CD14-positive monocyte (primary cell): Measurements from ENCODE around the gene CECR2. TPM values are rescaled to one million over a fixed set of nuclear protein-coding genes. Genes with fewer than 3 reads are reported as not detected.

Experiments used
- DNase-seq, 3 donors: peaks; one replicate each; pipeline ENCODE4 v3.0.0-alpha.2; 2011 to 2022
- H2AFZ ChIP-seq: 2 replicates; pipeline ENCODE4 v1.6.0; 2012; ENCODE audit warnings: mild to moderate bottlenecking, low read depth, low read length, inconsistent platforms; ENCODE audit not compliant: insufficient read depth, poor library complexity, severe bottlenecking
- H3K27ac ChIP-seq, 2 donors: 1 replicate in 1 of 2; 2 replicates in 1 of 2; pipeline ENCODE4 v1.5.1; 2012 to 2013; ENCODE audit warnings: low read length in 2 of 2, control low read depth in 1 of 2, inconsistent platforms in 1 of 2, low read depth in 1 of 2, mild to moderate bottlenecking in 1 of 2
- H3K27me3 ChIP-seq, 2 donors: one replicate each; pipeline versions ENCODE4 v1.6.0 to v1.6.1; 2011 to 2013; ENCODE audit warnings: low read length in 2 of 2; ENCODE audit not compliant: control insufficient read depth in 2 of 2, insufficient read depth in 2 of 2
- H3K36me3 ChIP-seq, 2 donors: replicated peaks in 1 of 2; 1 replicate in 1 of 2; 2 replicates in 1 of 2; pipeline versions ENCODE4 v1.5.1 to v1.6.1; 2012 to 2013; ENCODE audit warnings: low read length in 2 of 2, control low read depth in 1 of 2, inconsistent platforms in 1 of 2, mild to moderate bottlenecking in 1 of 2; ENCODE audit not compliant: insufficient read depth in 2 of 2, control insufficient read depth in 1 of 2
- H3K4me1 ChIP-seq, 2 donors: 1 replicate in 1 of 2; 2 replicates in 1 of 2; pipeline versions ENCODE4 v1.5.1 to v1.6.1; 2012 to 2013; ENCODE audit warnings: low read length in 2 of 2, control low read depth in 1 of 2, inconsistent platforms in 1 of 2, mild to moderate bottlenecking in 1 of 2, moderate library complexity in 1 of 2; ENCODE audit not compliant: insufficient read depth in 2 of 2, control insufficient read depth in 1 of 2
- H3K4me2 ChIP-seq: replicated peaks from 2 replicates; pipeline ENCODE3; 2012; ENCODE audit warnings: low read length, moderate library complexity, mild to moderate bottlenecking; ENCODE audit not compliant: poor library complexity, severe bottlenecking; ENCODE audit errors: extremely low read depth
- H3K4me3 ChIP-seq, 3 experiments: fragments of 200-600 bp in 1 of 3; sonication (generic) in 1 of 3; replicated peaks in 1 of 3; 1 replicate in 2 of 3; 2 replicates in 1 of 3; pipeline ENCODE4 v1.5.1; 2011 to 2013; ENCODE audit warnings: low read length in 3 of 3, mild to moderate bottlenecking in 3 of 3, control low read depth in 2 of 3, low read depth in 2 of 3, inconsistent platforms in 1 of 3, moderate library complexity in 1 of 3
- H3K79me2 ChIP-seq: 2 replicates; pipeline ENCODE4 v1.6.0; 2012; ENCODE audit warnings: mild to moderate bottlenecking, control low read depth, inconsistent platforms, low read length, moderate library complexity; ENCODE audit not compliant: insufficient read depth
- H3K9ac ChIP-seq: 2 replicates; pipeline ENCODE4 v1.6.0; 2017; ENCODE audit warnings: low read length, mild to moderate bottlenecking; ENCODE audit not compliant: insufficient read depth, poor library complexity, severe bottlenecking
- H3K9me3 ChIP-seq, 2 donors: replicated peaks in 1 of 2; 1 replicate in 1 of 2; 2 replicates in 1 of 2; pipeline versions ENCODE4 v1.5.1 to v1.6.1; 2012 to 2013; ENCODE audit warnings: low read length in 2 of 2, control low read depth in 1 of 2; ENCODE audit not compliant: control insufficient read depth in 1 of 2, insufficient read depth in 1 of 2
- H4K20me1 ChIP-seq: 2 replicates; pipeline ENCODE4 v1.6.0; 2012; ENCODE audit warnings: mild to moderate bottlenecking, low read length, control low read depth, moderate library complexity; ENCODE audit not compliant: insufficient read depth
- H3K27ac Mint-ChIP-seq, 7 donors: one replicate each; pipeline ENCODE4 v1.8.0; 2020; ENCODE audit warnings: mild to moderate bottlenecking in 7 of 7, mixed read lengths in 7 of 7, moderate library complexity in 6 of 7, inconsistent platforms in 2 of 7
- H3K27me3 Mint-ChIP-seq, 3 donors: one replicate each; pipeline ENCODE4 v1.8.0; 2021 to 2022; ENCODE audit warnings: low read depth in 3 of 3, mild to moderate bottlenecking in 3 of 3, mixed read lengths in 3 of 3, moderate library complexity in 3 of 3, inconsistent platforms in 1 of 3
- H3K36me3 Mint-ChIP-seq, 2 donors: one replicate each; pipeline ENCODE4 v1.8.0; 2020; ENCODE audit warnings: mixed read lengths in 2 of 2, inconsistent platforms in 1 of 2, mild to moderate bottlenecking in 1 of 2
- H3K4me1 Mint-ChIP-seq: one replicate; pipeline ENCODE4 v1.8.0; 2020; ENCODE audit warnings: mild to moderate bottlenecking, mixed read lengths
- H3K4me3 Mint-ChIP-seq, 2 donors: one replicate each; pipeline ENCODE4 v1.8.0; 2020; ENCODE audit warnings: mild to moderate bottlenecking in 2 of 2, mixed read lengths in 2 of 2, moderate library complexity in 1 of 2
- H3K9me3 Mint-ChIP-seq, 7 donors: one replicate each; pipeline ENCODE4 v1.8.0; 2020 to 2022; ENCODE audit warnings: mixed read lengths in 7 of 7, mild to moderate bottlenecking in 6 of 7, moderate library complexity in 6 of 7, inconsistent platforms in 2 of 7
- CTCF ChIP-seq: fragments of 200-600 bp; IDR thresholded peaks from one replicate; pipeline ENCODE4 v1.8.0; 2022; ENCODE audit warnings: antibody characterized with exemption, mild to moderate bottlenecking
- WGBS: methylation state at CpG from one replicate; pipeline ENCODE4 v1.1.5; 2013; ENCODE audit warnings: missing lambda C conversion rate; ENCODE audit not compliant: insufficient coverage; 5-methylcytosine and 5-hydroxymethylcytosine counted together
- intact Hi-C, 2 donors: fragments of 100-400 bp; cut with micrococcal nuclease; formaldehyde crosslinking; loops; one replicate each; pipeline versions ENCODE4 v1.15.0 to v1.15.1; 2023
- polyA plus RNA-seq, 3 donors: library from polyadenylated mRNA; depleted of rRNA in 1 of 3; unstranded in 2 of 3; stranded (reverse) in 1 of 3; fragments of 300-500 nt in 2 of 3; fragments of >200 nt in 1 of 3; fragmentation: Illumina TruSeq in 2 of 3; gene quantifications; 1 replicate in 2 of 3; 2 replicates in 1 of 3; pipeline ENCODE4 v1.2.3, GENCODE V29; 2012 to 2021

The CECR2 gene
- polyA plus RNA-seq, 3 donors = 0.02 to 0.29 (median 0.24) TPM

GRCh38 chr22:17384612-17385330 is 15.5 kb downstream of the CECR2 start:
- Histone ChIP-seq H3K9ac (no peak overlapping the region), H4K20me1 (no peaks in the 10 kb centered on the region), H3K27ac (no peak overlapping the region), H3K9me3 (peaks cover 0 to 7% of the 10 kb centered on the region in 2 donors), H3K27me3 (peaks cover 0 to 5% of the 10 kb centered on the region in 2 donors), H3K79me2 (no peaks in the 10 kb centered on the region), H3K4me3 (no peak overlapping the region), H2AFZ (no peak overlapping the region), H3K36me3 (no peaks in the 10 kb centered on the region), H3K4me2 (no peak overlapping the region), H3K4me1 (no peaks in the 10 kb centered on the region)
- intact Hi-C loops = no loop called here
- Mint-ChIP-seq H3K9me3 (peaks cover 0 to 17% (median 11%) of the 10 kb centered on the region in 7 donors), H3K27ac (no peak overlapping the region), H3K4me1 (peaks cover 2% of the 10 kb centered on the region), H3K36me3 (no peaks in the 10 kb centered on the region), H3K4me3 (no peak overlapping the region), H3K27me3 (peaks cover 6 to 18% (median 13%) of the 10 kb centered on the region in 3 donors)
- TF ChIP-seq CTCF = no peak
- no peak for DNase-seq
- WGBS = 81% methylated on average over 3 of the region's 7 CpGs

GRCh38 chr22:17387356-17387755 is 18.1 kb downstream of the CECR2 start:
- intact Hi-C loops = no loop called here
- no peaks in the 10 kb centered on the region for H3K36me3 Mint-ChIP-seq

More at GRCh38 chr22:17387356-17387755, 18.1 kb downstream of the CECR2 start:
- Mint-ChIP-seq H3K27me3 (peaks cover 7 to 11% (median 8%) of the 10 kb centered on the region in 3 donors), H3K27ac (no peak overlapping the region), H3K4me3 (no peak overlapping the region), H3K9me3 (peaks cover 0 to 17% (median 11%) of the 10 kb centered on the region in 7 donors), H3K4me1 (no peaks in the 10 kb centered on the region)
- H3K27me3 ChIP-seq = no peaks in the 10 kb centered on the region
- H3K79me2 ChIP-seq = no peaks in the 10 kb centered on the region
- no peak for TF ChIP-seq CTCF
- no peak overlapping the region for H3K9ac ChIP-seq
- no peaks in the 10 kb centered on the region for H4K20me1 ChIP-seq
- H3K4me1 ChIP-seq = no peaks in the 10 kb centered on the region
- H3K27ac ChIP-seq = no peak overlapping the region
- H3K36me3 ChIP-seq = no peaks in the 10 kb centered on the region
- no peak overlapping the region for H2AFZ ChIP-seq
- 85% methylated on average over 6 of the region's 9 CpGs for WGBS
- H3K4me2 ChIP-seq = no peak overlapping the region
- no peak overlapping the region for H3K4me3 ChIP-seq
- DNase-seq = no peak
- peaks cover 0 to 7% of the 10 kb centered on the region in 2 donors for H3K9me3 ChIP-seq
